ENCODE data around the gene CDHR2.

The CDHR2 gene

DNA sequence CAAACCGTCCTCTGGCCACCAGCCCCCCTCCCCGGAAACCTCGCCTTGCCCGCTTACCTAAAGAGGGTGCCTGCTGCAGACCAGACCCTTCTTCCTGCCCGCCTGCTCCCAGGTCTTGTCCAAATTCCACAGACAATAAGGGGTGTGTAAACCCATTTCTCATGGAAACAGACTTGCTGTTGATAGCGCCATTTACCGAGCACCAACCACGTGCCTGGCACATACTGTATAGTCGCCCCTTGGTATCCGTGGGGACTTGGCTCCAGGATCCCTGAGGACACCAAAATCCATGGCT is 25.1 kb downstream of the CDHR2 start:
- H3K18ac ChIP-seq (ENCODE audit: low read length) = no peak overlapping the region
- H2BK120ac ChIP-seq (ENCODE audit: insufficient read depth, low read length, poor library complexity) = no peak overlapping the region
- H3K9ac ChIP-seq (ENCODE audit: low read length) = no peak overlapping the region
- H3K27ac ChIP-seq (ENCODE audit: low read depth, low read length) = no peak overlapping the region
- DNase-seq = no peak
- H2BK12ac ChIP-seq (ENCODE audit: low read length) = no peak overlapping the region
- no peaks in the 10 kb centered on the region for H3K27me3 ChIP-seq (ENCODE audit: insufficient read depth, low read length)
- no peak overlapping the region for H3K23ac ChIP-seq (ENCODE audit: low read length)
- H3K79me1 ChIP-seq (ENCODE audit: low read length) = no peaks in the 10 kb centered on the region
- no peaks in the 10 kb centered on the region for H3K4me1 ChIP-seq (ENCODE audit: control insufficient read depth in 1 of 2, insufficient read depth in 2 of 2, low read length in 2 of 2)
- whole genome bisulfite sequencing (ENCODE audit: extremely low coverage, insufficient coverage, insufficient read length) = no CpG with 5 or more reads among the region's 10 CpGs
- no peak overlapping the region for H3K4ac ChIP-seq (ENCODE audit: low read depth, low read length)
- H3K79me2 ChIP-seq (ENCODE audit: control insufficient read depth, insufficient read depth, low read length, poor library complexity) = no peaks in the 10 kb centered on the region
- no peak overlapping the region for H3K4me2 ChIP-seq (ENCODE audit: low read length)
- H4K12ac ChIP-seq (ENCODE audit: low read depth, low read length) = no peak overlapping the region
- no peaks in the 10 kb centered on the region for H3K36me3 ChIP-seq (ENCODE audit: control insufficient read depth in 1 of 2, insufficient read depth in 2 of 2, low read length in 2 of 2)
- peaks cover 7% of the 10 kb centered on the region for H3K9me3 ChIP-seq (ENCODE audit: insufficient read depth, low read depth, low read length)
- H4K91ac ChIP-seq (ENCODE audit: low read depth, low read length) = no peak overlapping the region
- no peak overlapping the region for H2BK5ac ChIP-seq (ENCODE audit: low read depth, low read length, poor library complexity)
- H2AK5ac ChIP-seq (ENCODE audit: low read length) = no peak overlapping the region
- H4K8ac ChIP-seq (ENCODE audit: low read depth, low read length) = no peak overlapping the region
- H2AFZ ChIP-seq (ENCODE audit: insufficient read depth, low read length, poor library complexity) = no peak overlapping the region
- no peak overlapping the region for H3K14ac ChIP-seq (ENCODE audit: low read length)
- no peak overlapping the region for H3K4me3 ChIP-seq (ENCODE audit: low read depth, low read length)

DNA sequence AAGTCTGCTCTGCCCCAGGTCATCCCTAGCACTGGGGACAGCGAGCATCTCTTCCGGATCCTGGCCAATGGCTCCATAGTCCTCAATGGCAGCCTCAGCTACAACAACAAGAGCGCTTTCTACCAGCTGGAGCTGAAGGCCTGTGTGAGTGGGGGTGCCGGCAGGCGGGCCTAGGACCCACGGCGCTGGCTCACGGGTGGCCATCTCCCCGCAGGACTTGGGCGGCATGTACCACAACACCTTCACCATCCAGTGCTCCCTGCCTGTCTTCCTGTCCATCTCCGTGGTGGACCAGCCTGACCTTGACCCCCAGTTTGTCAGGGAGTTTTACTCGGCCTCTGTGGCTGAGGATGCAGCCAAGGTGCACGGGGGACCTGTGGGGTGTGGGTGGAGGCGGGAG is 25.9 kb downstream of the CDHR2 start:
- Histone ChIP-seq H4K91ac (ENCODE audit: low read depth, low read length) (no peak overlapping the region), H3K18ac (ENCODE audit: low read length) (no peak overlapping the region), H3K27me3 (ENCODE audit: insufficient read depth, low read length) (no peaks in the 10 kb centered on the region), H3K79me1 (ENCODE audit: low read length) (no peaks in the 10 kb centered on the region), H3K4me3 (ENCODE audit: low read depth, low read length) (no peak overlapping the region), H3K36me3 (ENCODE audit: control insufficient read depth in 1 of 2, insufficient read depth in 2 of 2, low read length in 2 of 2) (no peaks in the 10 kb centered on the region), H3K79me2 (ENCODE audit: control insufficient read depth, insufficient read depth, low read length, poor library complexity) (no peaks in the 10 kb centered on the region), H3K27ac (ENCODE audit: low read depth, low read length) (no peak overlapping the region), H3K9me3 (ENCODE audit: insufficient read depth, low read depth, low read length) (peaks cover 7% of the 10 kb centered on the region), H3K4me2 (ENCODE audit: low read length) (no peak overlapping the region), H3K4ac (ENCODE audit: low read depth, low read length) (no peak overlapping the region), H2AFZ (ENCODE audit: insufficient read depth, low read length, poor library complexity) (no peak overlapping the region), H2BK120ac (ENCODE audit: insufficient read depth, low read length, poor library complexity) (no peak overlapping the region), H2AK5ac (ENCODE audit: low read length) (no peak overlapping the region), H4K12ac (ENCODE audit: low read depth, low read length) (no peak overlapping the region), H2BK5ac (ENCODE audit: low read depth, low read length, poor library complexity) (no peak overlapping the region), H2BK12ac (ENCODE audit: low read length) (no peak overlapping the region), H3K14ac (ENCODE audit: low read length) (no peak overlapping the region), H4K8ac (ENCODE audit: low read depth, low read length) (no peak overlapping the region), H3K23ac (ENCODE audit: low read length) (no peak overlapping the region), H3K9ac (ENCODE audit: low read length) (no peak overlapping the region), H3K4me1 (ENCODE audit: control insufficient read depth in 1 of 2, insufficient read depth in 2 of 2, low read length in 2 of 2) (no peaks in the 10 kb centered on the region)
- no peak for DNase-seq
- WGBS (ENCODE audit: extremely low coverage, insufficient coverage, insufficient read length) = no CpG with 5 or more reads among the region's 14 CpGs

DNA sequence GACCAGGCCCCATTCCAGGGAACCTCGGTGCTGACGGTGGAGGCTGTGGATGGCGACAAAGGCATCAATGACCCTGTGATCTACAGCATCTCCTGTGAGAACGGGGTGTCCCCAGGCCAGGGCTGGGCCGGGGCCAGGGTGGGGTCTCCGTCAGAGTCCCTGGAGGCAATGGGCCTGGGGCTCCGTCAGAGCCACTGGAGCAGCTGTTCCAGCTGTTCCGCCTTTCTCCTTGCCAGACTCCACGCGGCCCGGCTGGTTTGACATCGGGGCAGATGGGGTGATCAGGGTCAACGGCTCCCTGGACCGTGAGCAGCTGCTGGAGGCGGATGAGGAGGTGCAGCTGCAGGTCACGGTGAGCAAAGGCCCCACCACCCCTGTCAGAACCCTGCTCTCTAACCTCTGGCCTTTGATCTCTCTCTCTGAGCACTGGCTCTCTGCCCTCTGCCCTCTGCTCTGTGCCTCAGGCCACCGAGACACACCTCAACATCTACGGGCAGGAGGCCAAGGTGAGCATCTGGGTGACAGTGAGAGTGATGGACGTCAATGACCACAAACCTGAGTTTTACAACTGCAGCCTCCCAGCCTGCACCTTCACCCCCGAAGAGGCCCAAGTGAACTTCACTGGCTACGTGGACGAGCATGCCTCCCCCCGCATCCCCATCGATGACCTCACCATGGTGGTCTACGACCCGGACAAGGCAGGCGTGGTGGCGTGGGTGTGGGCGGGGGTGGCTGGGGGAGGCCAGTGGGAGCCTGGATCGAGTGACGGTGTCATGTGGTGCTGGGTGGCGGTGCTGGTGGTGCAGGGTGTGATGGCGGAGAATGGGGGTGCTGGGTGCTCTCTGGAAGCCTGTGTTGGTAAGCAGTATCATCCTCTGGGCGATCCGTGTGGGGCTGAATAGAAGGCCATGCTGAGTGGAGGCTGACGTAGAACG is 26.6 kb downstream of the CDHR2 start:
- H3K9me3 ChIP-seq (ENCODE audit: insufficient read depth, low read depth, low read length) = peaks cover 7% of the 10 kb centered on the region
- no peak overlapping the region for H2BK5ac ChIP-seq (ENCODE audit: low read depth, low read length, poor library complexity)
- no peak overlapping the region for H3K9ac ChIP-seq (ENCODE audit: low read length)
- no peaks in the 10 kb centered on the region for H3K36me3 ChIP-seq (ENCODE audit: control insufficient read depth in 1 of 2, insufficient read depth in 2 of 2, low read length in 2 of 2)
- no peak overlapping the region for H2BK12ac ChIP-seq (ENCODE audit: low read length)
- no peak overlapping the region for H3K27ac ChIP-seq (ENCODE audit: low read depth, low read length)
- no peak overlapping the region for H3K4me3 ChIP-seq (ENCODE audit: low read depth, low read length)
- no peak overlapping the region for H4K12ac ChIP-seq (ENCODE audit: low read depth, low read length)
- no peak overlapping the region for H2AFZ ChIP-seq (ENCODE audit: insufficient read depth, low read length, poor library complexity)
- no peaks in the 10 kb centered on the region for H3K79me2 ChIP-seq (ENCODE audit: control insufficient read depth, insufficient read depth, low read length, poor library complexity)
- no peak overlapping the region for H3K4ac ChIP-seq (ENCODE audit: low read depth, low read length)
- WGBS (ENCODE audit: extremely low coverage, insufficient coverage, insufficient read length) = no CpG with 5 or more reads among the region's 37 CpGs
- no peak overlapping the region for H3K14ac ChIP-seq (ENCODE audit: low read length)
- no peak overlapping the region for H4K91ac ChIP-seq (ENCODE audit: low read depth, low read length)
- no peak overlapping the region for H3K4me2 ChIP-seq (ENCODE audit: low read length)
- no peak overlapping the region for H3K18ac ChIP-seq (ENCODE audit: low read length)
- H3K23ac ChIP-seq (ENCODE audit: low read length) = no peak overlapping the region
- no peaks in the 10 kb centered on the region for H3K4me1 ChIP-seq (ENCODE audit: control insufficient read depth in 1 of 2, insufficient read depth in 2 of 2, low read length in 2 of 2)
- H2BK120ac ChIP-seq (ENCODE audit: insufficient read depth, low read length, poor library complexity) = no peak overlapping the region
- no peaks in the 10 kb centered on the region for H3K79me1 ChIP-seq (ENCODE audit: low read length)
- H2AK5ac ChIP-seq (ENCODE audit: low read length) = no peak overlapping the region
- no peak for DNase-seq
- H4K8ac ChIP-seq (ENCODE audit: low read depth, low read length) = no peak overlapping the region
- H3K27me3 ChIP-seq (ENCODE audit: insufficient read depth, low read length) = no peaks in the 10 kb centered on the region

DNA sequence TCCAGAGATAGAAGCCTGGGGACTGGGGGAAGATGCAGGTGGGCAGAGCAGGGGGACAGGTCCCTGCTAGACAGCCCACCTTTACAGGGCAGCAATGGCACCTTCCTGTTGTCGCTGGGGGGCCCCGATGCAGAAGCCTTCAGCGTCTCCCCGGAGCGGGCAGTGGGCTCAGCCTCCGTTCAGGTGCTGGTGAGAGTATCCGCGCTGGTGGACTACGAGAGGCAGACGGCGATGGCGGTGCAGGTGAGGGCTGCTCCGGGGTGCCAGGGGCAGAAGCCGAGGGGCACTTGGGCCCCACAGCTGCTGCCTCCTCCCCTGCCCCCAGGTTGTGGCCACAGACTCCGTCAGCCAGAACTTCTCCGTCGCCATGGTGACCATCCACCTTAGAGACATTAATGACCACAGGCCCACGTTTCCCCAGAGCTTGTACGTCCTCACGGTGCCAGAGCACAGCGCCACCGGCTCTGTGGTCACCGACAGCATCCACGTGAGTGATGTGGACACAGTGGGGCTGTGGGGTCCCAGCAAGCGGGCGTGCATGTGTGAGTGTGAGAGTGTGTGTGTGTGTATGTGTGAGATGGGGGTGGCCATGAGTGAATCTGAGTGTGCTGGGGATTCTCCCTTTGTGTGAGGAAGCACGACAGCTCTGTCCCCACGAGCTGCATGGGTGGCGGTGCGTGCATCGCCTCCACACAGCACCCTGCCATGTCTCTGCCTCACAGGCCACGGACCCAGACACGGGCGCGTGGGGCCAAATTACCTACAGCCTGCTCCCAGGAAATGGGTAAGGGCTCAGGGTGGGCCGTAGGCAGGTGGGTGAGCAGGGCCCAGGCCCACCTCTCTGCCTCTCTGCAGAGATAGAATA is 28.4 kb downstream of the CDHR2 start:
- no peak overlapping the region for H4K12ac ChIP-seq (ENCODE audit: low read depth, low read length)
- H3K9ac ChIP-seq (ENCODE audit: low read length) = no peak overlapping the region
- peaks cover 7% of the 10 kb centered on the region for H3K9me3 ChIP-seq (ENCODE audit: insufficient read depth, low read depth, low read length)
- H2AFZ ChIP-seq (ENCODE audit: insufficient read depth, low read length, poor library complexity) = no peak overlapping the region
- H3K4me2 ChIP-seq (ENCODE audit: low read length) = no peak overlapping the region
- H3K4me3 ChIP-seq (ENCODE audit: low read depth, low read length) = no peak overlapping the region
- no peaks in the 10 kb centered on the region for H3K27me3 ChIP-seq (ENCODE audit: insufficient read depth, low read length)
- H2BK120ac ChIP-seq (ENCODE audit: insufficient read depth, low read length, poor library complexity) = no peak overlapping the region
- H4K91ac ChIP-seq (ENCODE audit: low read depth, low read length) = no peak overlapping the region
- no peak overlapping the region for H3K23ac ChIP-seq (ENCODE audit: low read length)
- H3K79me1 ChIP-seq (ENCODE audit: low read length) = no peaks in the 10 kb centered on the region
- no peak for DNase-seq
- H3K79me2 ChIP-seq (ENCODE audit: control insufficient read depth, insufficient read depth, low read length, poor library complexity) = no peaks in the 10 kb centered on the region
- H2AK5ac ChIP-seq (ENCODE audit: low read length) = no peak overlapping the region
- no peaks in the 10 kb centered on the region for H3K36me3 ChIP-seq (ENCODE audit: control insufficient read depth in 1 of 2, insufficient read depth in 2 of 2, low read length in 2 of 2)
- H4K8ac ChIP-seq (ENCODE audit: low read depth, low read length) = no peak overlapping the region
- H2BK5ac ChIP-seq (ENCODE audit: low read depth, low read length, poor library complexity) = no peak overlapping the region
- no peak overlapping the region for H3K4ac ChIP-seq (ENCODE audit: low read depth, low read length)
- H3K14ac ChIP-seq (ENCODE audit: low read length) = no peak overlapping the region
- no peak overlapping the region for H2BK12ac ChIP-seq (ENCODE audit: low read length)
- no peaks in the 10 kb centered on the region for H3K4me1 ChIP-seq (ENCODE audit: control insufficient read depth in 1 of 2, insufficient read depth in 2 of 2, low read length in 2 of 2)
- H3K27ac ChIP-seq (ENCODE audit: low read depth, low read length) = no peak overlapping the region
- no peak overlapping the region for H3K18ac ChIP-seq (ENCODE audit: low read length)
- WGBS (ENCODE audit: extremely low coverage, insufficient coverage, insufficient read length) = no CpG with 5 or more reads among the region's 36 CpGs
